Stomach (tissue), 4 donors: ENCODE measurements around the gene BORCS5.

Experiments
- CTCF ChIP-seq, 7 experiments: fragments of 450-650 bp in 4 of 7; fragments of 200-600 bp in 3 of 7; sonication (generic) in 3 of 7; IDR thresholded peaks; one replicate each; pipeline ENCODE4 v1.5.1; 2016 to 2019; ENCODE audit warnings: antibody characterized with exemption in 7 of 7, control low read depth in 2 of 7, mild to moderate bottlenecking in 1 of 7
- EP300 ChIP-seq: sonication (generic); formaldehyde crosslinking; IDR thresholded peaks from one replicate; pipeline ENCODE4 v1.6.1; 2017; ENCODE audit warnings: antibody characterized with exemption
- POLR2A ChIP-seq, 4 donors: fragments of 450-650 bp; IDR thresholded peaks; one replicate each; pipeline ENCODE4 v1.6.1; 2016; ENCODE audit warnings: antibody characterized with exemption in 4 of 4, control low read depth in 2 of 4, mild to moderate bottlenecking in 1 of 4, moderate library complexity in 1 of 4
- POLR2AphosphoS5 ChIP-seq, 3 donors: sonication (generic); formaldehyde crosslinking; IDR thresholded peaks; one replicate each; pipeline ENCODE4 v1.6.1; 2016; ENCODE audit warnings: antibody characterized with exemption in 3 of 3

- TF ChIP-seq EP300, result no peak
- TF ChIP-seq CTCF (IDR thresholded peaks at IDR 0.05), result no peak
- no peak for TF ChIP-seq POLR2A (IDR thresholded peaks at IDR 0.05)
- TF ChIP-seq POLR2AphosphoS5 (IDR thresholded peaks at IDR 0.05), result no peak
These were observed 126.6 kb downstream of the BORCS5 start for GRCh38 chr12:12483438-12483837.
